SU-DHL-6 (cell line): ENCODE results near the gene PHOSPHO2.

Experiments
- CTCF ChIP-seq: fragments of 200-600 bp; sonication (generic); IDR thresholded peaks from one replicate; pipeline ENCODE4 v1.5.1; 2017; ENCODE audit warnings: antibody characterized with exemption, mild to moderate bottlenecking, low read length, moderate library complexity; ENCODE audit not compliant: insufficient read depth, poor library complexity, severe bottlenecking
- EZH2phosphoT487 ChIP-seq: fragments of 200-600 bp; sonication (generic), shearing (Covaris generic); conservative IDR thresholded peaks from 2 replicates; pipeline ENCODE4 v1.6.1; 2018; ENCODE audit warnings: mild to moderate bottlenecking, antibody characterized with exemption, low read length, moderate library complexity, mixed read lengths

DNA sequence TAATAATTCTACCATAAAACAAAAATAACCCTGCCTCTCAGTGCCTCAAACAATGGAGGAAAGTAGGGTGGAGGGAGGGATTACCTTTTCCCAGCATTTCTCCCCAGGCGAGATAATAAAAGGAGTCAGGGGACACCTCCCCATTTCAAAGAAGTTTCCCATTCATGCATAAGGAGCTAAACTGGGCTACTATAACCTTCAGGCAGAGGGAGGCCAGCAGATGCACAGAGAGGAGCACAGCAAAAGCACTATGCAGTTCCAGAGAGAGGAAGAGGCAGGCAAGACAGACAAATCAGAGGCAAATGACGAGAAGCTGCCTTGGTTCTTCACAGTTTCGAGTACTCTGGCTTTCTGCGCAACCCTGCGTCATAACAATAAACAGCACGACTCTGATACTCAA lies 17.4 kb upstream of the PHOSPHO2 start:
- TF ChIP-seq CTCF: no peak
- TF ChIP-seq EZH2phosphoT487: no peak
